NB4 (cell line): ENCODE measurements around the gene CLEC4M.

Experiments
- CTCF ChIP-seq: IDR thresholded peaks from one replicate; pipeline ENCODE4 v1.5.1; 2012; ENCODE audit warnings: low read depth, low read length
- MAX ChIP-seq: IDR thresholded peaks from 2 replicates; pipeline ENCODE4 v1.6.1; 2011; ENCODE audit warnings: low read depth, low read length

GRCh38 chr19:7759156-7759555, 3.9 kb upstream of the CLEC4M start:
- TF ChIP-seq CTCF (no peak), MAX (no peak)
